Measurements from ENCODE around the gene SLC2A4.

The SLC2A4 gene

GRCh38 chr17:7307686-7308624, 26.4 kb downstream of the SLC2A4 start:
- DNase-seq: no peak

GRCh38 chr17:7308625-7309433, 27.3 kb downstream of the SLC2A4 start:
- DNase-seq: peak; percentile 74

- DNase-seq: no peak
Measured at GRCh38 chr17:7309628-7310027, 28.1 kb downstream of the SLC2A4 start.

GRCh38 chr17:7311110-7311705, 29.7 kb downstream of the SLC2A4 start:
- no peak for DNase-seq

GRCh38 chr17:7312432-7313087, 31.0 kb downstream of the SLC2A4 start:
- DNase-seq: no peak

- DNase-seq: no peak
Measured at GRCh38 chr17:7313088-7313889, 31.8 kb downstream of the SLC2A4 start.

- DNase-seq: no peak
Measured at GRCh38 chr17:7313890-7314718, 32.6 kb downstream of the SLC2A4 start.

- DNase-seq: peak; percentile 62
Measured at GRCh38 chr17:7314719-7315569, 33.4 kb downstream of the SLC2A4 start, which contains the start of gene GPS2. Gene GPS2 (minus strand): TSS chr17:7315360. CDS start chr17:7315052, 308 bp downstream.

- no peak for DNase-seq
Measured at GRCh38 chr17:7315570-7316235, 34.2 kb downstream of the SLC2A4 start.

- DNase-seq: no peak
Measured at GRCh38 chr17:7317161-7317803, 35.8 kb downstream of the SLC2A4 start.

- no peak for DNase-seq
Measured at GRCh38 chr17:7318121-7318860, 36.8 kb downstream of the SLC2A4 start.

GRCh38 chr17:7321466-7321865, 39.9 kb downstream of the SLC2A4 start:
- DNase-seq: no peak

- DNase-seq: no peak
Measured at GRCh38 chr17:7322520-7323194, 41.1 kb downstream of the SLC2A4 start.

- no peak for DNase-seq
Measured at GRCh38 chr17:7323731-7324437, 42.4 kb downstream of the SLC2A4 start.

- no peak for DNase-seq
Measured at GRCh38 chr17:7324438-7324779, 42.9 kb downstream of the SLC2A4 start.

GRCh38 chr17:7325031-7325528, 43.6 kb downstream of the SLC2A4 start:
- DNase-seq: no peak

GRCh38 chr17:7326186-7326585, 44.7 kb downstream of the SLC2A4 start:
- no peak for DNase-seq

Measured in NK-92 treated with Interleukin-12 subunit alpha and Interleukin-12 subunit beta, amount 100 ng/mL, for 24 hours (cell line).